GM13976 (cell line): ENCODE measurements around the gene KIF3C.
"Not testable (repeated sequence)": the region's sequence is repeated elsewhere in the genome, so short reads cannot be mapped to it uniquely, and the experiment has no call there.

Source experiments
- DNase-seq: peaks from one replicate; pipeline ENCODE4 v3.0.0; 2012; ENCODE audit warnings: low spot score
- CTCF ChIP-seq: IDR thresholded peaks from 2 replicates; pipeline ENCODE4 v1.5.1; 2012; ENCODE audit warnings: borderline replicate concordance, mild to moderate bottlenecking; ENCODE audit not compliant: insufficient read depth; ENCODE audit errors: extremely low read depth, missing control alignments, control extremely low read depth
- in situ Hi-C: fragments of 300-500 bp; cut with MboI; formaldehyde crosslinking; loops from one replicate; pipeline ENCODE4 v1.12.0; 2022; ENCODE audit warnings: low sequenced_read_pairs, mixed read lengths, inconsistent platforms; ENCODE audit not compliant: unreplicated experiment

KIF3C gene

GRCh38 chr2:25971596-25971995 is 10.7 kb downstream of the KIF3C start:
- in situ Hi-C loops, result no loop called here
- TF ChIP-seq CTCF, result no peak
- no peak for DNase-seq

DNA sequence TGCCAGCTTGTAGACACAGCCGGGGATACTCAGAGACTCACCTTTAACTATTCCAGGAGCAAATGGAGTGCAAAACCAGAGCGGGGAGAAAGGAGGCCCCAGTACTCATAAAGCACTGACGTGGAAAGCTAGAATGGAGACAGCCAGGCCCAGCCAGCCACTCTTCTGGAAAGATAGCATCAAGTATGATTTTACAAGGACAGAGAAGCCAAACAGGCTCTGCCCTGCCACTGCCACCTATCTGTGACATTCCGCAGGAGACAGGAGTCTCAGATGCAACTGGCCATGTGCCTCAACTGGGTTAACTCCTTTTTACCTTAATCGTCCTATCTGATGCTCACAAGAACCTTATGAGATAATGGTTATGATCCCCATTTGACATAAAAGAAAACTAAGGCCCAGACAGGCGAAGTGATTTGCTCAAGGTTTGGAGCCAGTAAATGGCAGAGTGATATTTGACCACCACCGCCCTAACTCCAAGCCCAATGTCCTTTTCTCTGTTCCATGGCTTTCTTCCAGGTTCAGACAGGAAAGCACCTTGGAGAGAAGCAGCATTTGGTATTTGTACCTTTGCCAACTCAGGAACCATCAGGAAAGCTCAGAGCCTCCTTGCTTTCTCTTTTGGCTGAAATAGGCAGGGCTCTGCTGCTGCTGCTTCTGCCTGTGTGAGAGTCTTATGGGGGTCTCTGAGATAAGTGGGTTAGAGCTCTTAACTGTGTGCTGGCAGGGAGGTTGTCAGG is 15.6 kb downstream of the KIF3C start:
- DNase-seq, result no peak
- in situ Hi-C loops, result no loop called here
- no peak for TF ChIP-seq CTCF

GRCh38 chr2:25964891-25965290 is 17.4 kb downstream of the KIF3C start:
- no peak for DNase-seq
- in situ Hi-C loops, result no loop called here
- no peak for TF ChIP-seq CTCF

DNA sequence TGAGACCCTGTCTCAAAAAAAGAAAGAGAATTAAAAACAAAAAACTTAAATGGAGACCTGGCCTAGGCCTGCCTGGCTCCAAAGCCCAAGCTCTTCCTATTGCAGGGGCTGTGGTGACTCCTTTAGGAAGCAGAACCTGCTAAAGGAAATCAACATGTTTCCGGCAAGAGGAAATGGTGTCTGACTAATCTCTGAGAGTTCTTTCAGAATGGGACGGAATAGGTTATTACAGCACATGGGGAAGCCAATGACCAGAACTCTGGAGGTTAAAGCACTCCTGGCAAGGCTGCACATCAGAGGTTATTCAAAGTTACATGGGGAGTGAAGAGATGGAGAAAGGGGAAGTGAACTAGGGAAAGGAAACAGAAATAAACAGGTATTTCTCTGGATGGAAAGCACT is 21.4 kb downstream of the KIF3C start:
- in situ Hi-C loops, result no loop called here
- DNase-seq, result no peak
- TF ChIP-seq CTCF, result no peak

DNA sequence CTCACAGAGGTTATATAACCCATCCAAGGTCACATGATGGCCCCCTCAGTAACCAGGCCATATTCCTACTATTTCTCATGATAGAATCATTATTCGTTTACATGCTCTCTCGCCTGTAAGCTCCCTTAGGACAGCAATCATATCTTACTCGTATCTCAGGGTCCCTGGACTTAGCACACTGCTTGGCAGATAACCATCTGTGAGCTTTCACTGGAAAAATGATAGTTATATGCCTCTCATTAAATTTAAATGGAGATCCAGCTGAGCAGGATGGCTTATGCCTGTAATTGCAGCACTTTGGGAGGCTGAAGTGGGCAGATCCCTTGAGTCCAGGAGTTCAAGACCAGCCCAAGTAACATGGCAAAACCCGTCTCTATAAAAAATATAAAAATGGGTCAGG is 21.9 kb downstream of the KIF3C start:
- in situ Hi-C loops, result no loop called here
- TF ChIP-seq CTCF, result no peak
- DNase-seq, result no peak

- in situ Hi-C loops, DNase-seq: not testable (repeated sequence)
Observed at GRCh38 chr2:25958611-25959010, 23.7 kb downstream of the KIF3C start.

- no peak for DNase-seq
- TF ChIP-seq CTCF, result no peak
- in situ Hi-C loops, result no loop called here
Observed at GRCh38 chr2:25957743-25958142, 24.6 kb downstream of the KIF3C start.
